Measurements from ENCODE around the gene BCKDK.
A peak's percentile ranks its signal among the peaks of the same experiment; 100 is the strongest.
"Not testable (repeated sequence)": the region's sequence is repeated elsewhere in the genome, so short reads cannot be mapped to it uniquely, and the experiment has no call there.

Gene BCKDK

DNA sequence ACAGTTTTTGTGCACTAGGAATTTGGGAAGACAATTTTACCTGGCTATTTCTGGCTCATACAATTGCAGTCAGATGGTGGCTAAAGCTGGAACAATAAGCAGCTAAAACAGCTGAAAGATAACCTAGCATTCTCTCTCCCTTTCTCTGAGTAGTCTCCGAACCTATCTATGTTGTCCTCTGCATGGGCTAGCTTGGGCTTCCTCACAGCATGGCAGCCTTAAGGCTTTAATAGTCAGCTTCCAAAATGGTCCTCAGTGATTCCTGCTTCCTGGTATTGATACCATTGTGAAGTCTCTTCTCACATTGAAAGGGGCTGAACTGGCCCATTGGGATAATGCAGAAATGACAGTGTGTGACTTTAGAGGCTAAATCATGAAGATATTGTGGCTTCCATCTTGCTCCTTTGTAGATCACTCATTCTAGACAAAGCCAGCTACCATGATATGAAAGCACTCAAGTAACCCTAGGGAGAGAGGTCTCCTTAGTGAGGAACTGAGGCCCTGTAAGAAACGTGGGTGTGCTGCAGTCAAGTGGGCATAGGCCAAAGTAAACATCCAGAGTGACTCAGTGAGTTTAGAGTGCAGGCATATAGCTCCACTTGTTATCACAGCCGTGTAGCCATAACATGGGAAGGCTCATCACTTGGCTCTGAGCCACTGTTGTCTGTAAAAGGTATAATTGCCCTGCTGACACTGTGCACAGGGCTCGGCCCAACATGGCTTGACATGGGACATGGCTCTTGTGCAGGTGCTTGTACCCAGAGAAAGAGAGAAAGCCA lies 8.1 kb upstream of the BCKDK start:
- TF ChIP-seq ZNF274 (IDR thresholded peaks at IDR 0.05; ENCODE audit: low read depth, low read length), result no peak
- H3K4me3 ChIP-seq (ENCODE audit: low read length), result no peak overlapping the region

DNA sequence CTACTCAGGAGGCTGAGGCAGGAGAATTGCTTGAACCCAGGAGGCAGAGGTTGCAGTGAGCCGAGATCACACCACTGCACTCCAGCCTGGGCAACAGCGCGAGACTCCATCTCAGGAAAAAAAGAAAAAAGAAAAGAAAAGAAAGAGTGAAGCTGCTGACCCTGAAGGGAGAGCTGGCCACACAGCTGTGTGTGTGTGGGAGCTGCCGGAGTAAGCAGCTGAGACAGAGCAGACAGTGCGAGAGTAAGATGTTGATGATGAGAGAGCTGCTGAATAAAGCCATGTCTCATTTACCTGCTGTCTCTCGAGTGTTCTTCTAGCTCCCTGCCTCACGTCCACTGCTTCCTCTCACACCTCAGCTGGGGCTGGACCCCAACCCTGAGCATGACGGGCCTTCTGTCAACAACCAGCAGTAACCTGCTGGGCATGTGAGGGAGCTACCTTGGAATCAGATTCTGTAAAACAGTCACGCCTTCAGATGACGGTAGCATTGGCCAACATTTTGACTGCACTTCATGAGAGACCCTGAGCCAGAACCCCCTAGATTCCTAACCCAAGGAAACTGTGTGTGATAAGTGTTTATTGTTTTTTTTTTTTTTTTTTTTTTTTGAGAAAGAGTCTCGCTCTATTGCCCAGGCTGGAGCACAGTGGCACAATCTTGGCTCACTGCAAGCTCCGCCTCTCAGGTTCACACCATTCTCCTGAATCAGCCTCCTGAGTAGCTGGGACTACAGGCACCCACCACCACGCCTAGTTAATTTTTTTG lies 7.1 kb upstream of the BCKDK start:
- not testable (repeated sequence) for H3K4me3 ChIP-seq (ENCODE audit: low read length)

DNA sequence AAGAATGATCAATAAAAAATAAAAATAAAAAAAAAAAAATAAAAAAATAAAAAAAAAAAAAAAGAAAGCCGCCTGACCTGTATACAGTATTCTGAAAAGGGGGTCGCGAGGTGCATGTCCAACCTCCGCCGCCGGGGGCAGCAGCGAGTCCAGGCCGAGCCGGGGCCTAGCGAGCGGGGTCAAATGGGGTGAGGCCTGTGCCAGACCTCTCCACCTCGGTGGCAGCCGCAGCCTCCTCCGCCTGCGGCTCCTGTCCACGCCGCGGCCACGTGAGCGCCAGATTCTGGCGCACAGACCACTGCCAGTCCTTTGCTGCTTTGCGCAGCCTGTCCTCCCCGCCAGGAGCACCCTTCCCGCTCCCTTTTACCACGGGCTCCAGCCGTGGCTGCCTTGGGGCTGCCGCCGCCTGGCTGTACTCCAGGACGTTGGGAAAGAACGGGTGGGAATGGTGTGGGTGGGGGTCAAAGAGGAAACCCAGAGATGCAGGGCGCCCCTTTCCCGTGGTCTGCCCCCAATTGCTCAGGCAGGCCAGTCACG lies 2.4 kb upstream of the BCKDK start:
- no peak overlapping the region for H3K4me3 ChIP-seq (ENCODE audit: low read length)
- no peak for TF ChIP-seq ZNF274 (IDR thresholded peaks at IDR 0.05; ENCODE audit: low read depth, low read length)

DNA sequence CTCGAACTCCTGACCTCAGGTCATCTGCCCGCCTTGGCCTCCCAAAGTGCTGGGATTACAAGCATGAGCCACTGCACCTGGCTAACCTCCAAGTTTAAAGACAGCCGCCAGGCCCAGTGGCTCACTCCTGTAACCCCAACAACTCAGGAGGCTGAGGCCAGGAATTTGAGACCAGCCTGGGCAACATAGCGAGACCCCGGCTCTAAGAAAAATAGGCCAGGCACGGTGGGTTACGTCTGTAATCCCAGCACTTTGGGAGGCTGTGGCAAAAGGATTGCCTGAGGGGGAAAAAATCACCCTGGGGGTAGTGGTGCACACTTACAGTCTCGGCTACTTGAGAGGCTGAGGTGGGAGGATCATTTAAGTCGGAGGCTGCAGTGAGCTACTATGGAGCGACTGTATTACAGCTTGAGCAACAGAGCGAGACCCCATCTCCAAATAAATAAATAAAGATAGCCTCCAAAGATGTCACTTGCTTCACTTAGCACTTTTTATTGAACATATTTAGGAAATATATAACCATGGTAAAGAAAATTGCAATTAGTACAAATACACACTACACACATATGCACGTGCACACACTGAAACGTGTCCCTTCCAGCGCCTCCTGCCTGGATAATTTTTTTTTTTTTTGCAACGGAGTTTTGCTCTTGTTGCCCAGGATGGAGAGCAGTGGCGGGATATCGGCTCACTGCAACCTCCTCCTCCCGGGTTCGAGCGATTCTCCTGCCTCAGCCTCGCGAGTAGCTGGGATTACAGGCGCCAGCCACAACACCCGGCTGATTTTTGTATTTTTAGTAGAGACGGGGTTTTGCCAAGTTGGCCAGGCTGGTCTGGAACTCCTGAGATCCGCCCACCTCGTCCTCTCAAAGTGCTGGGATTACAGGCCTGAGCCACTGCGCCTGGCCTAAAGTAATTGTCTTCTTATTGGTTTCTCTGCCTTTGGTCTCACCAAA lies 1.4 kb upstream of the BCKDK start:
- H3K4me3 ChIP-seq (ENCODE audit: low read length), result no peak overlapping the region
- no peak for TF ChIP-seq ZNF274 (IDR thresholded peaks at IDR 0.05; ENCODE audit: low read depth, low read length)

DNA sequence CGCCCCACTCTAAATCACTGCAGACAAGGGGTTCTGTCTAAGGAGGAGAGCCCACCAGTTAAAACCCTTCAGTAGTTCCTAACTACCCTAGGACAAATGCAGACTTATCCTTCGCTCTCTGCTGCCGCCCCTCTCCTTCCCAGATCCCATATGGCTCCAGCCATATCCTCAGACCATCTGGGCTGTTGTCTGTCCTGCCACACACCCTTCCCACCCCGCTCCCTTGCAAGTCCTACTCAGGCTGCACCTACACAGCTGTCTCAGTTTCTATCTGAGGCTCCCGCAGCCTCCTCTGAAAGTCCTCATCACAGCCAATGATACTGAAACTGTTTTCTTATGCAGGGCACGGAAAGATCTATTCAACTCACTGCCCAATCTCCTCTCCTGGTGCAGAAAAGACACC lies 720 bp upstream of the BCKDK start:
- no peak for TF ChIP-seq ZNF274 (IDR thresholded peaks at IDR 0.05; ENCODE audit: low read depth, low read length)
- H3K4me3 ChIP-seq (ENCODE audit: low read length), result peak overlapping the region; percentile 81; the same call in 1 of the 2 replicates

DNA sequence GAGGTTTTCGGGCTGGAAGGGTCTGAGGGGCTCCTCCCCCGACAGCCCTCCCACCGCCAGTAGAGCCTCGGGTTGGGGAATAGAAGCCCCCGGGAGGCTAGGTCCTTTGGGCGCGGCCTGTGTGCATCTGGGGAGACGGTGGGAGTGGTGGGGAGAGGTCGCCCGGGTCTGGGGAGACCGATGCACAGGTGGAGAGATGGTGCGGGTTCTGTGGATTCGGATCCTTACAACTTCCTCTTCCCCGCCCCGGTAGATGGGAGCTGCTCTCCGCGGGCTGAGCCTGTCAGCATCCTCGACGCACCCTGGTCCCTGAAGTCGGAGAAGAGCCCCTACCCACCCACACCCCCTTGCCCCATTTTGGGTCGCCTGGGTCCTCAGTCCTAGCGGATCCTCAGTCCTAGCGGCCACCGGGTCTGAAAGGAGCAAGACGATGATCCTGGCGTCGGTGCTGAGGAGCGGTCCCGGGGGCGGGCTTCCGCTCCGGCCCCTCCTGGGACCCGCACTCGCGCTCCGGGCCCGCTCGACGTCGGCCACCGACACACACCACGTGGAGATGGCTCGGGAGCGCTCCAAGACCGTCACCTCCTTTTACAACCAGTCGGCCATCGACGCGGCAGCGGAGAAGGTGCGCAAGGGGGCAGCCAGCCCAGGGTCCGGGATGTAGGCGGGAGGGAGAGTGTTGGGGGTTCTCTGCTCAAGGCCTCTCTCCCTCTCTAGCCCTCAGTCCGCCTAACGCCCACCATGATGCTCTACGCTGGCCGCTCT lies 790 bp downstream of the BCKDK start:
- no peak for TF ChIP-seq ZNF274 (IDR thresholded peaks at IDR 0.05; ENCODE audit: low read depth, low read length)
- H3K4me3 ChIP-seq (ENCODE audit: low read length), result peak overlapping the region; percentile 81

DNA sequence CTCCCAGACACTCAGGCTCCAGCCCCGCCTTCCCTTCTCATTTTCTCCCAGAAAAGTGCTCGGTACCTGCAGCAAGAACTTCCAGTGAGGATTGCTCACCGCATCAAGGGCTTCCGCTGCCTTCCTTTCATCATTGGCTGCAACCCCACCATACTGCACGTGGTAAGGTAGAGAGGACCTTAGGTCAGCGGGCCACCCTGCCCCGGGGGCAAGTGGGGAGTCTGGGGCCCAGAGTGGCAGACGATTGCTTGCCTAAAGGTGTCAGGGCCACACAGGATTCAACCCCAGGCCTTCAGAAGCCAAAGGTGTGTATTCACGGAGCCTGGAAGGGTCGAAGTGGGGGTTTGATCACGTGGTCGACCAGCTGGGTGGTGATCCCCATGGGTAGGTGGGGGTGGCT lies 1.4 kb downstream of the BCKDK start:
- H3K4me3 ChIP-seq (ENCODE audit: low read length), result no peak overlapping the region

DNA sequence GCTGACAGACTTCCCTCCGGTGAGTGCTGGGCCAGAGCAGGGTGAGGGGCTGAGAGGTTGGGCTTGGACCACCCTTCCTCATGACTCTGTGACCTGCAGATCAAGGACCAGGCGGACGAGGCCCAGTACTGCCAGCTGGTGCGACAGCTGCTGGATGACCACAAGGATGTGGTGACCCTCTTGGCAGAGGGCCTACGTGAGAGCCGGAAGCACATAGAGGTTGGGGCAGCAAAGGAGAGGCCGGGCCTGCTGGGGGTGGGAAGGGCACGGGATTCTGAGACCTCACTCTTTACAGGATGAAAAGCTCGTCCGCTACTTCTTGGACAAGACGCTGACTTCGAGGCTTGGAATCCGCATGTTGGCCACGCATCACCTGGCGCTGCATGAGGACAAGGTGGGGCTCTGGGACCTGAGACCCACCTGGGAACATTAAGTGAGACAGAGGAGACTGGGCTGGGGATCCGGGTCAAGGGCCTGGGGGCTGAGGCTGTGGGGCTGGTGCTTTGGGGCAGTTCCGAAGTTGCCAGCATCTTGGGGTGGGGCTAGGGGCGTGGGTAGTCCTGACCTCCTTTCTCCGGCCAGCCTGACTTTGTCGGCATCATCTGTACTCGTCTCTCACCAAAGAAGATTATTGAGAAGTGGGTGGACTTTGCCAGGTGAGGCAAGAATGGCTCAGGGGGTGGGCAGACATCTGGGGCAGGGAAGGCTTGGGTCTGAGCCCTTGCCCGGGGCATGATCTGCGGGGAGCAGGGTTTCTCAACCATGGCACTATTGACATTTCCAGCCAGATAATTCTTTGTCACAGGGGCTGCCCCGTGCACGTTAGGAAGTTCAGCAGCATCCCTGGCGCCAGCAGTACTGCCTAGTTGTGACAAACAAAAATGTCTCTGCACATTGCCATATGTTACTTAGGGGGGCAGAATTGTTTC lies 2.2 kb downstream of the BCKDK start:
- TF ChIP-seq ZNF274 (IDR thresholded peaks at IDR 0.05; ENCODE audit: low read depth, low read length), result no peak
- H3K4me3 ChIP-seq (ENCODE audit: low read length), result no peak overlapping the region

More for the DNA sequence above, 1.4 kb downstream of the BCKDK start:
- TF ChIP-seq ZNF274 (IDR thresholded peaks at IDR 0.05; ENCODE audit: low read depth, low read length), result no peak

DNA sequence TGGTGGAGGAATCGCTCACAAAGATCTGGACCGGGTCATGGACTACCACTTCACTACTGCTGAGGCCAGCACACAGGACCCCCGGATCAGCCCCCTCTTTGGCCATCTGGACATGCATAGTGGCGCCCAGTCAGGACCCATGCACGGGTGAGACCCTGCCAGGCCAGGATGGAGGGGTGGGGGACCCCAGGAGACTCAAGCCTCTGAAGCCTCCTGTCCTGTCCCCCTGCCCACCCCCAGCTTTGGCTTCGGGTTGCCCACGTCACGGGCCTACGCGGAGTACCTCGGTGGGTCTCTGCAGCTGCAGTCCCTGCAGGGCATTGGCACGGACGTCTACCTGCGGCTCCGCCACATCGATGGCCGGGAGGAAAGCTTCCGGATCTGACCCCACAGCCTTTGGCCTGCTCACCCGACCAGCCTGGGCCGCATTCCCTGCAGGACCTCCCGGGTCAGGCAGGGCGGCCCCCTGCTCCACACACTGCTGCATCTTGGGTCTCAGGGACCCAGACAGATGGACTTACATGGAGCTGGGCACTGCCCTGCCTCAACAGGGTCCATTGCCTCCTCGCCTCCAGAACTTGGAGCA lies 3.8 kb downstream of the BCKDK start:
- no peak for TF ChIP-seq ZNF274 (IDR thresholded peaks at IDR 0.05; ENCODE audit: low read depth, low read length)
- no peak overlapping the region for H3K4me3 ChIP-seq (ENCODE audit: low read length)

DNA sequence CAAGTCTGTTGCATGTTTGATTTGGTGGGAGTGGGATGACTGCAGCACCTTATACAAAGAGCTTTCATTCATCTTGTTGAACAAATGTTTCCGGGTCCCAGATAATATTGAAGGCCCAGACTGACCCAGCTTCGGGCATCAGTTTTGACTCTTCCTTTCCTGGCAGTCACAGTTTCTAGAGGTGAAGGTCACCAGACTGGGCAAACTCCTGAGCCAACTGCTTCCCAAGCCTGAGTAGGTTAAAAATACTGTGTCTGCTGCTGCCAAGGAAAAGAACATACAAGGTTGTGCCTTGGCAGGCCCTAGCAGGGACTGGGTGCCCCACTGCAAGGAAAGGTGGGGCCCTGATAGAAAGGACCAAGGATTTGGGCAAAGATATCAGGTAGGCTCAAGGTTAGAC lies 4.5 kb downstream of the BCKDK start:
- H3K4me3 ChIP-seq (ENCODE audit: low read length), result no peak overlapping the region
- TF ChIP-seq ZNF274 (IDR thresholded peaks at IDR 0.05; ENCODE audit: low read depth, low read length), result no peak

DNA sequence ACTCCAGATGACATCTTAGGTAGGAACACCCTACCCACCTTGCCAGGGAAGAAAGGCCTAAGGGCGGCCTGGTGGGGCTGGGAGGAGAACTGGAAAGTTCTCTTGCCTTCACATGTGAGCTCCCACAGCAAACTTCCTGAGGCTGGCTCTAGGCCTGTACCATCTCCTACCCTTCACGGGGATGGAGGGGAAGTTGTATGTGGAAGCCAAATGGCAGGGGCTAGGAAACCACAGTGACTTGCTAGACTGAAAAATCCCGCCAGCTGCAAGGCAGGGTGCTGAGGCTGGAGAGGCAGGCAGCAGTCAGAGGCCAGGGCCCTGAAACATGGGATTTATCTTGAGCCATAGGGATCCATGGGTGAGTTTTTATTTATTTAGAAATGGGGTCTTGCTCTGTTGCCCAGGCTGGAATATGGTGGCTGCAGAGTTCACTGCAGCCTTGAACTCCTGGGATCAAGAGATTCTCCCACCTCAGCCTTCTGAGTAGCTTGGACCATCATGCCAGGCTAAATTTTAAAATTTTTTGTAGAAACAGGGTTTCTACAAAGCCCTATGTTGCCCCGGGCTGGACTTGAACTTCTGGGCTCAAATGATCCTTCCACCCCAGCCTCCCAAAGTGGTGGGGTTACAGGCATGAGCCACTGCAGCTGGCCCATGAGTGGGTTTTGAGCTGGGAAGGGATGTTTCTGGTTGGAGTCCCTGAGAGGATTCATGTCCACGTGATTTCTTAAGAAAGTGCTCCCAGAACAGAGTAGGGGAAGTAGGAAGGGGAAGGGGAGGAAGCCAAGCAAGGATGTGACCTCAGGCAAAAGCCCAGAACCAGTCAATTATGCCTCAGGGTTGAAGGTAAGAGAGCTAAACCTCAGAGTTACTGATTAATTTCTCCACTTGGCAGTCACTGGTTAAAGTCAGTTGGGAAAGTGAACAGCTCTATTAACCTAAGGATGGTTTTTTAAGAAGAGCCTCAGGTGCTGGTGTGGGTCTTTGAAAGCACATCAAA lies 5.2 kb downstream of the BCKDK start:
- no peak for TF ChIP-seq ZNF274 (IDR thresholded peaks at IDR 0.05; ENCODE audit: low read depth, low read length)
- no peak overlapping the region for H3K4me3 ChIP-seq (ENCODE audit: low read length)
